ENCODE measurements around the gene SBF2. TPM values are rescaled to one million over a fixed set of nuclear protein-coding genes. Genes with fewer than 3 reads are reported as not detected.
"Not testable (repeated sequence)": the region's sequence is repeated elsewhere in the genome, so short reads cannot be mapped to it uniquely, and the experiment has no call there.

Gene SBF2
- total RNA-seq, 1 experiment from 2014 or later = 16.7 TPM

- Histone ChIP-seq H3K4me3 (no peak overlapping the region), H3K9me3 (peaks cover 49% of the 10 kb centered on the region), H3K36me3 (peaks cover 12% of the 10 kb centered on the region), H3K27me3 (no peaks in the 10 kb centered on the region)
- no peak for DNase-seq
Observed at GRCh38 chr11:10201343-10201742, 92.7 kb downstream of the SBF2 start.

DNA sequence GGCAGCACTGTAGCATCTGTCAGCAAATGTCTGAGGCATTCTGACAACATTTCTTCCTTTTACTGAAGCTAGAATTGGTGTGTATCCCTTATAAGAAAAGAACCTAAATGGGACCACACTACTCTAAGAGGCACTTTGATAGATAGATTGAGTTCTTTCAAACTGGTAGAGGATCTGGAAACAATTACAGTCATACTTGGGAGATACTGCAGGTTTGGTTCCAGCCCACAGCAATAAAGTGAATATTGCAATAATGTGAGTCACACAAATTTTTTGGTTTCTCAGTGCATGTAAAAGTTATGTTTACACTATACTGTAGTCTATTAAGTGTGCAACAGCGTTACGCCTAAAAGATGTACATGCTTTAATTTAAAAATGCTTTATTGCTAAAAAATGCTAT lies 96.9 kb downstream of the SBF2 start:
- H3K27me3 ChIP-seq = no peaks in the 10 kb centered on the region
- peaks cover 15% of the 10 kb centered on the region for H3K36me3 ChIP-seq
- H3K4me3 ChIP-seq = no peak overlapping the region
- peaks cover 28% of the 10 kb centered on the region for H3K9me3 ChIP-seq
- no peak for DNase-seq

DNA sequence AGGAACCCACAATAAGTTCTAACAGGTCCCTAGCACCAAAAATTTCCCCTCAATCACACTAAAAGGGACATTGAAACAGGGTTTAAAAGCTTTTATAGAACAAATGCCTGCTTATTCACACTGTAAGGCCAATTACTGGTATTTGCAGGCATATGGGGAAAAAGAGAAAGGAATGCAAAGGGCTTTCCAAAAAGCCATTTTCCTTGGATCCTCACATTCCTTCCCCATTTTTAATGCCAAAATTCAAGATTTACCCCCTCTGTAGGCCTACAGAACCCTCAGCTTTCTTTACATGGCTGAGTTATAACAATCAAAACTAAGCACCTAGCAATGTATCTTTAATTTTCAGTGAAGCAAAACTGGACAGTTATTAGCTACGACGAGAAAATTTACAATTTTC lies 102.0 kb downstream of the SBF2 start:
- no peaks in the 10 kb centered on the region for H3K9me3 ChIP-seq
- no peak overlapping the region for H3K4me3 ChIP-seq
- no peaks in the 10 kb centered on the region for H3K27me3 ChIP-seq
- H3K36me3 ChIP-seq = peaks cover 15% of the 10 kb centered on the region
- DNase-seq = no peak

DNA sequence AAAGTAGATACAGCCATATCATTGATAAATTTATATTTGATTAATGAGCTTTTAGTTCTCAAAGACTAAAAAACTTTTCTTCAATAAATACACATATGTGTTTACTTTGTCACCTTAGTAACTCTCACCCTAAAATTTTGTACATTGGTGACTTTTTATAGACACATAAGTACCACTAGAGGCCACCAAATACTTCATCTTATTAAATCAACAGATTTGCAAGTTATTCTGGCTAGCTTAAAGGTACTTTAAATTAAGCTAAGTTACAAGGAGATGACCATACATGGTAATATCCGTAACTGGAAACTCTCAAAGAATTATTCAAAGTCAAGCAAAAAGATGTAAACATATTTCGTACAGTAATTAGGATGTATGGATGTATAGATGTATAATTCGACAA lies 112.2 kb downstream of the SBF2 start:
- Histone ChIP-seq H3K36me3 (no peaks in the 10 kb centered on the region), H3K9me3 (no peaks in the 10 kb centered on the region), H3K4me3 (no peak overlapping the region), H3K27me3 (no peaks in the 10 kb centered on the region)
- no peak for DNase-seq

DNA sequence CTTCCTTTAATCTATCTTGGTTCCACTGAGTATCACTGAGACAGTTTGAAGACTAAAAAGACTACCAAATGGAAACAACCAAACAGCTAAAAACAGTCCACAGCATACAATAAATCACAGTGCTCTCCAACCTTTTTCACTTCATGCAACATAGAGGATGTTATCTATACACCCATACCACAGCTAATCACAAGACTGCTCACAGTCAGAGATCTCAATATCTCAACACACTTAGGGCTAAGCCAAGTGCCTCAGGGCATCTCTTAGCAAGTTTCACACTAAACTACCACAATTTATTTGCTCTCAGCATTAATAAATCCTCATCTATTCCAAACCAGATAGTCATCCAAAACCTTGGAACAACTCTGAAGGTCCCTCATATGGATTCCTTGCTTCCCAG lies 129.4 kb downstream of the SBF2 start:
- H3K36me3 ChIP-seq = peaks cover 4% of the 10 kb centered on the region; the same call in 1 of the 2 replicates
- no peak for DNase-seq
- H3K4me3 ChIP-seq = no peak overlapping the region
- peaks cover 5% of the 10 kb centered on the region for H3K9me3 ChIP-seq
- H3K27me3 ChIP-seq = no peaks in the 10 kb centered on the region

- Histone ChIP-seq H3K9me3 (peaks cover 23% of the 10 kb centered on the region), H3K4me3 (no peak overlapping the region), H3K36me3 (0 out of 2 replicates have a peak, but pooled peaks cover 4% of the 10 kb centered on the region), H3K27me3 (no peaks in the 10 kb centered on the region)
- no peak for DNase-seq
Observed at GRCh38 chr11:10162222-10162621, 131.8 kb downstream of the SBF2 start.

DNA sequence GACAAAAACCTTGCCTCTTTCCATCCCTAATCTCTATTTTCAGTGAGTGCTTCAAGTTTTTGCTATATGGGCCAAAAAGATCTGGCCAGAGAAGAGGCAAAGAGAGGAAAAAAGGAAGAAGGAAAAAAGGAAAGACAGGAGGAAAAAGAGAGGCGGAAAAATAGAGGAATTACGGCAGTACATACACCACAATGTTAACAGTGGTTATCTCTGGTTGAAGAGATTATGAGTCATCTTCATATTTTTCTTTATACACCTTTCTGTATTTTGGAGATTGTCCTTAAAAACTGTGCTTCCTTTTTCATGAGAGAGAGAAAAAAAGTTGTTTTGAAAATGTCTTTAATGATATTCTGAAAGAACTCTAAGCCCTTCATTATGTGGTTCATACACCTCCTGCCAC lies 133.7 kb downstream of the SBF2 start:
- Histone ChIP-seq H3K9me3 (peaks cover 27% of the 10 kb centered on the region), H3K36me3 (no peaks in the 10 kb centered on the region; the same call in 1 of the 2 replicates), H3K27me3 (no peaks in the 10 kb centered on the region), H3K4me3 (no peak overlapping the region)
- no peak for DNase-seq

DNA sequence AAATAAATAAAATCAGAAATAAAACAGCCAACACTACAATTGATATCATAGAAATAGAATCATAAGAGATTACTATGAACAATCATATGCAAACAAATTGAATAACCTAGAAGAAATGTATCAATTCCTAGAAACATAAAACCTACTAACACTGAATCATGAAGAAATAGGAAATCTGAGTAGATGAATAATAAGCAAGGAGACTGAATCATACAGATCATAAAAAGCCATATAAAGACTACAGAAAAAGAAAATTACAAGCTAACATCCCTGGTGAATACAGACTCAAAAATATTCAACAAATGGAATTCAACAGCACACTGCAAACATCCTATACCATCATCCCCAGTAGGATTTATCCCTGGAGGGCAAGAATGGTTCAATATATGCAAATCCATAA lies 135.6 kb downstream of the SBF2 start:
- H3K36me3 ChIP-seq = no peaks in the 10 kb centered on the region; the same call in 1 of the 2 replicates
- H3K9me3 ChIP-seq = peaks cover 29% of the 10 kb centered on the region
- H3K27me3 ChIP-seq = no peaks in the 10 kb centered on the region
- no peak for DNase-seq
- no peak overlapping the region for H3K4me3 ChIP-seq

DNA sequence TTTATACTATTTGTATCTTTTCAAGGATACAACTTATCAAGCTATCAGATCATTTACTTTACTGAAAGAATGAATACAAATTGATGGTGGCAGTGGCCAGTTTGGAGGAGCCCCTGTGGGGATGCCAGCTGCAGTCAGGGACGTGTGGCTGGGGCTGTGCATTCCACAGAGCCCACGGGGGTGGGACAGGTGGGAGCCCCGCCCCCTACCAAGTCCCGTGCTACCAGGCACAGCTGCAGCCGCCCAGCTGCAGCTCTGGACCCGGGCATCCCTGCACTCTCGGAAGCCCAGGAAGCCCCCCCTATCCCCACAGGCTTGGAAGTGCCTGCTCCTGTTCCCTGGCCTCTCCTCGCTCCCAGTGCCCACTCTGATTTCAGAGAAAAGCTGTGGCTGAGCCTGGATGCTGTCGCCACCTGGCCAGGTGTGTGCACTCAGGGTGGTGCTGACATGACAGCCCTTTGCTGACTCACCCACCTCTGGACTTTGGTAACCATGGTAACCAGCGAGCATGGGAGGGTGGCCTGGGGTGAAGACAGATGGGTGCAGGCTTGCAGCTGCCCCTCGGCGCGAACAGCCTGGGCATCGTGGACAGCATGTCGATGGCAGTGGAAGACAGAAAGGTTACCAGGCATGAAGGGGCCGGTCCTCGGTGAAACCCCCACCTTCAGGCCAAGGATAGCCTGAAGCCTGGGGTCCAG lies 138.1 kb downstream of the SBF2 start:
- DNase-seq = no peak
- Histone ChIP-seq H3K4me3 (no peak overlapping the region), H3K27me3 (no peaks in the 10 kb centered on the region), H3K36me3 (no peaks in the 10 kb centered on the region; the same call in 1 of the 2 replicates), H3K9me3 (peaks cover 29% of the 10 kb centered on the region)

- no peak for DNase-seq
- no peaks in the 10 kb centered on the region; the same call in 1 of the 2 replicates for H3K36me3 ChIP-seq
- no peak overlapping the region for H3K4me3 ChIP-seq
- H3K27me3 ChIP-seq = no peaks in the 10 kb centered on the region
- peaks cover 2% of the 10 kb centered on the region; the same call in 1 of the 2 replicates for H3K9me3 ChIP-seq
Observed at GRCh38 chr11:10150800-10151199, 143.2 kb downstream of the SBF2 start.

DNA sequence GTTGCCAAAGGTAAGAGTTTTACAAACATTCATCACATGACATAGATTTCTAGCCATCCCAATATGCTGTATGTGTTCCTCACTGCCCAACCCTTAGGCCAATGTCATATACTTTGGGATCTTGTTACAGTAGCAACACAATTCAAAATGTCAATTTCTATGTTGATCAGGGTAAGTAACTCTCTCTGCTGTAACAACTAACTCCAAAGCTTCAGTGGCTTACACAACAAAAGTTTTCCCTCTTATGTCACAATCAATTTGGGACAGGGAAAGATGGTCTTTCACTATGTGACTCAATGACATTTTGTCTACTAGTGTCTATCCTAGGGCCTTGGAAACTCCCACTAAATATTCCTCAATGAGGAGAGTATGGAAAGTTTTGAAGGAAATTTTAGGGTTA lies 144.5 kb downstream of the SBF2 start:
- Histone ChIP-seq H3K27me3 (no peaks in the 10 kb centered on the region), H3K4me3 (no peak overlapping the region), H3K9me3 (0 out of 2 replicates have a peak, but pooled peaks cover 2% of the 10 kb centered on the region), H3K36me3 (no peaks in the 10 kb centered on the region; the same call in 1 of the 2 replicates)
- DNase-seq = no peak

DNA sequence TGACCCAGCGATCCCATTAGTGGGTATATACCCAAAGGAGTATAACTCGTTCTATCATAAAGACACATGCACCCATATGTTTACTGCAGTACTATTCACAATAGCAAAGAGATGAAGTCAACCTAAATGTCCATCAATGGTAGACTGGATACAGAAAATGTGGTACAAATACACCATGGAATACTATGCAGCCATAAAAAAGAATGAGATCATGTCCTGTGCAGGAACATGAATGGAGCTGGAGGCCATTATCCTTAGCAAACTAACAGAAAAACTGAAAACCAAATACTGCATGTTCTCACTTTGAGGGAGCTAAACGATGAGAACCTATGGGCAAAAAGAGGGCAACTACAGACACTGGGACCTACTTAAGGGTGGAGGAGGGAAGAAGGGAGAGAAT lies 146.8 kb downstream of the SBF2 start:
- Histone ChIP-seq H3K9me3 (no peaks in the 10 kb centered on the region), H3K4me3 (no peak overlapping the region), H3K27me3 (no peaks in the 10 kb centered on the region), H3K36me3 (no peaks in the 10 kb centered on the region; the same call in 1 of the 2 replicates)
- DNase-seq = no peak

DNA sequence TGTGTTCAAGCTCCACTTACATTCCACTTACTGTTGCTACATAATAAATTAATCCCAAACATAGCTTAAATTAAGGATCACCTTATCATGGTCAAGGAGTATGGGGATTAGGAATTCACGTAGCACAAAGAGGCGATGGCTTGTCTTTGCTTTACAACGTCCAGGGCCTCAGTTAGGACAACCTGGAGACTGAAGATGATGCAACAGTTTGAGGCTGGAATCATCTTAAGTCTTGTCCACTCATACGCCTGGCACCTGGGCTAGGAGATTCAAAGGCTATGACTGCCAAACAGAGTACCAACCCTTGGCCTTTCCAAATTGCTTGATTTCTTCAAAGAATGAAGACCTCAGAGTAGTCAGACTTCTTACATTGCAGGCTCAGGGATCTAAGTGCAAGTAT lies 149.1 kb downstream of the SBF2 start:
- H3K9me3 ChIP-seq = no peaks in the 10 kb centered on the region
- H3K27me3 ChIP-seq = no peaks in the 10 kb centered on the region
- DNase-seq = no peak
- H3K4me3 ChIP-seq = no peak overlapping the region
- H3K36me3 ChIP-seq = no peaks in the 10 kb centered on the region; the same call in 1 of the 2 replicates

DNA sequence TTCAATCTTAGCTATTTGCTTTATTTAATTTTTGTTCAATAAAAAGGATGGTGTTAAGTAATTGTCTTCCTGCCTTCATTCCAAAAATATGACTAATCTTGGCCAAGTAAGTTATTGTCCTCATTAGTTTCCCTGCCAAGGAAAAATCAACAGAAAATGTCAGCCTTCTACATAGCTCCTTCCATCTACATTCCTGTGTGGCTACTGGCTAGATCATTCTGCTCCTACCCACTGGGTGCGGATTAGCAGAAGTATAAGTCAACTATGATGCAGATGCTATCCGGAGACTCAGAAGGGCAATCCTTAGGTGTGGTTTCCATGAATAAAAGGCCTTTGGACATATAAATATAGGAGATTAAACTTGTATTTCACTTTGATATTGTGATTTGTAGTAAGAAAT lies 154.4 kb downstream of the SBF2 start:
- peak; percentile 68 for DNase-seq
- Histone ChIP-seq H3K9me3 (peaks cover 13% of the 10 kb centered on the region), H3K36me3 (peaks cover 3% of the 10 kb centered on the region), H3K4me3 (no peak overlapping the region), H3K27me3 (no peaks in the 10 kb centered on the region)

GRCh38 chr11:10139143-10139542 lies 154.9 kb downstream of the SBF2 start:
- no peak for DNase-seq
- Histone ChIP-seq H3K4me3 (no peak overlapping the region), H3K36me3 (peaks cover 3% of the 10 kb centered on the region), H3K9me3 (peaks cover 13% of the 10 kb centered on the region), H3K27me3 (no peaks in the 10 kb centered on the region)

- peaks cover 13% of the 10 kb centered on the region for H3K9me3 ChIP-seq
- DNase-seq = no peak
- no peak overlapping the region for H3K4me3 ChIP-seq
- no peaks in the 10 kb centered on the region for H3K27me3 ChIP-seq
- peaks cover 10% of the 10 kb centered on the region for H3K36me3 ChIP-seq
Observed at GRCh38 chr11:10134975-10135481, 159.0 kb downstream of the SBF2 start.

GRCh38 chr11:10134226-10134625 lies 159.8 kb downstream of the SBF2 start:
- DNase-seq, H3K4me3 ChIP-seq, H3K27me3 ChIP-seq: not testable (repeated sequence)
- Histone ChIP-seq H3K36me3 (peaks cover 10% of the 10 kb centered on the region), H3K9me3 (peaks cover 13% of the 10 kb centered on the region)

DNA sequence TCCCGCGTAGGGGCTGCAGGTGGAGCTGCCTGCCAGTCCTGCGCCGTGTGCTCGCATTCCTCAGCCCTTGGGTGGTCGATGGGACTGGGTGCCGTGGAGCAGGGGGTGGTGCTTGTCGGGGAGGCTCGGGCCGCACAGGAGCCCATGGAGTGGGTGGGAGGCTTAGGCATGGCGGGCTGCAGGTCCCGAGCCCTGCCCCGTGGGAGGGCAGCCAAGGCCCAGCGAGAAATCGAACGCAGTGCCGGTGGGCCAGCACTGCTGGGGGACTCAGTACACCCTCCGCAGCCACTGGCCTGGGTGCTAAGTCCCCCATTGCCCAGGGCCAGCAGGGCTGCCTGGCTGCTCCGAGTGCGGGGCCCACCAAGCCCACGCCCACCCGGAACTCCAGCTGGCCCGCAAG lies 160.8 kb downstream of the SBF2 start:
- DNase-seq, H3K4me3 ChIP-seq, H3K9me3 ChIP-seq, H3K27me3 ChIP-seq: not testable (repeated sequence)
- peaks cover 10% of the 10 kb centered on the region for H3K36me3 ChIP-seq
